Measurements from ENCODE around the gene HS6ST3. TPM values are rescaled to one million over a fixed set of nuclear protein-coding genes. Genes with fewer than 3 reads are reported as not detected.
"Not testable (repeated sequence)": the region's sequence is repeated elsewhere in the genome, so short reads cannot be mapped to it uniquely, and the experiment has no call there.

HS6ST3 gene
- total RNA-seq, 2 donors from 2014 or later, result 0.35 to 0.42 TPM

DNA sequence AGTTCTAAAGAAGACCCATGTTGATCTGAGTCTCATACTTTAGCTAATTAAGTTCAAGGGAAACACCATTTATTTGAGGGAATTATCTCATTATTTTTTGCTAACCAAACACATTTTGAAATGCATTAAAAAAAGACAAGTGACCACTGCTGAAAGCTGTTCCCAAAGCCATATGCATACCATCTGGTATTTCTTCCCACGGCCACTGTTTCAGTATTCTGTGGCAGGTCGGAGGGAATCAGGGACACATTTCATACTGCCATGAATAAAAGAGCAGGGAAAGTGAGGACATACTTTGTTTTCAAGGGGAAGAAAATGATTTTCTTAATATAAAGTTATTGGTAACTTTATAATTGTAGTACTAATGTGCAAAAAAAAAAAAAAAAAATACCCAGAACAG lies 401.2 kb downstream of the HS6ST3 start:
- ATAC-seq (no peak), DNase-seq (no peak)
- intact Hi-C loops (cut with DNase I), result no loop called here

DNA sequence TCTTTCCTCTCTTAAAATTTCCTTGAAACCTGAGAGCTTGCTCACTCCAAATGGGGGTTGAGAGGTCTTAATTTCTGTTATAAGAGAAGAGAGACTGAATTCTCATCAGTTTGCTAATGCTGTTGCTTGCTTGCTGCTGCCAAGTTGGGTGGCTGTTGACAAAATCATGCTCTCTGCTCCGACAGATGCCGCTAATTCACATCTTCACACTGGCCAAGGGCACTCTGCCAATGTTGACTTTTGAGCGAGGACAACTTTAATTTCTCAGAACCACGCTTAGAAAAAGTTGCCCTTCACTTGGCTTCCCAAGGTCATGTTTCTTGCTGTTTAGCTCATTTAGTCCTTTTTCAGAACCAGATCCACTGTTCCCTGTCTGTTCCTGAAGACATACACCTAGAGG lies 402.9 kb downstream of the HS6ST3 start:
- no peak for ATAC-seq
- intact Hi-C loops (cut with DNase I), result no loop called here
- DNase-seq, result no peak

DNA sequence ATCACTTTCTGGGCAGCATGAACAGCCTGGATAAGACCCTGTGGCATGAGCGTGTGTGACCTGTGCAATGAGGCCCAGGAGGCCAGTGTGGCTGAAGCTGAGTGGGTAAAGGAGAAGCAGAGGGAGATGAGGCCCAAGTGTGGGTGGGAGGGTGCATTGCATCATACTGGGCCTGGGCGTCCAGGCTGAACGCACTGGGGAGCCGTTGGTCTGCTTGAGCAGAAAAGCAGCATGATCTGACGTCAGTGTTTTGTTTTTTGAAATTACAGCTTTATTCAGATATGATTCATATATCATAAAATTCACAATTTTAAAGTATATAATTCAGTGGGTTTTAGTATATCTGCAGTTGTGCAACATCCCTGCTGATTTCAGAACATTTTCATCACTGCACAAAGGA lies 409.7 kb downstream of the HS6ST3 start:
- DNase-seq (no peak), ATAC-seq (no peak)
- intact Hi-C loops (cut with DNase I), result no loop called here

DNA sequence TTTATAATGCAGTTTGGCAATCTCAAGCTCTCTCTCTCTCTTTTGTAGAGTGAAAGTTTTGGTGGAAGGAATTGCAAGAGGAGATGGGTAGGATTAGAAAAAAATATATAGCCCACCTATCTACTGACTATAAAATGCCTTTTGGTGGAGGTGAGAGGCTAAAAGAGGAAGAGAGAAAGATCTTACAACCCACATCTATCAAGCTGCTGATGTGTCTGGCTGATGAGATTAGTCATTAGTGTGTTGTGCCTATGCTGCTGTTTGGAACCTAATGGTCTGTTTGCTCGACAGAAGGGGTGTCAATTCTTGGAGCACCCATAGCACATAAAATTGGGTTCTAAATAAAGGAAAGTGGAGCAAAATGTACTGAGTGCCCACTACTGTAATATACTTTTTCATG lies 411.0 kb downstream of the HS6ST3 start:
- DNase-seq, result no peak
- no peak for ATAC-seq
- intact Hi-C loops (cut with DNase I), result no loop called here

DNA sequence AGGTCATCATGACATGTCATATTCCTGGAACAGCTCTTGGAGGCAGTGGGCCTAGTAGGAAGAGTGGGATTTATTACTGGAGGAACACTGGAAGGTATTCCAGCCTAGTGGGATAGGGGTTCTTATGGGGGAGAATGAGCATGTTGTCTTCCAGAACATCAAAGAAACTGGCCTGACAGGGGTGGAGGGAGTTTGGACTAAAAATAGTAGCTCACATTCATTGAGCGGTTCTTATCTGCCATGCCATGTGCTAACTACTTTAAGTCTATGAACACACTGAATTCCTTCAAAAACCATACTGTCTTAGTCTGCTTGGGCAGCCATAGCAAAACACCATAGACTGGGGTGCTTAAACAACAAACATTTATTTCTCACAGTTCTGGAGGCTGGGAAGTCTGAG lies 413.6 kb downstream of the HS6ST3 start:
- intact Hi-C loops (cut with DNase I), result no loop called here
- DNase-seq, result no peak
- no peak for ATAC-seq

DNA sequence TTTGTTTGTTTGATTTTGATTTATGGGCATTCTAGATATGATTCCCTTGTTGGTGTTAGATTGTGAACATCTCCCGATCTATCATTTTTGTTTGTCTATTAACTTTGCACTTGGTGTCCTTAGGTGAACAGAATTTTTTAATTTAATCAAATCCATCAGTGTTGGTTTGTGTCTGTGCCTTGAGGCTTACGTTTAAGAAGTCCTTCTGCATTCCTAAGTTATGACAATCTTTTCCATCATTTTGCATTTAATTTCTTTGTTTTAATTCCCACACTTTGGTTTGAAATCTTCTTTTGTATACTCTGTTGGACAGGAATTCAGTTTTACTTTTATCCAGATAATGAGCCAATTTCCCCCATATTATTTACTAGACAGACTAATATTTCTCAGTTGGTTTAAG lies 421.7 kb downstream of the HS6ST3 start:
- DNase-seq (no peak), ATAC-seq (no peak)
- intact Hi-C loops (cut with DNase I), result no loop called here

DNA sequence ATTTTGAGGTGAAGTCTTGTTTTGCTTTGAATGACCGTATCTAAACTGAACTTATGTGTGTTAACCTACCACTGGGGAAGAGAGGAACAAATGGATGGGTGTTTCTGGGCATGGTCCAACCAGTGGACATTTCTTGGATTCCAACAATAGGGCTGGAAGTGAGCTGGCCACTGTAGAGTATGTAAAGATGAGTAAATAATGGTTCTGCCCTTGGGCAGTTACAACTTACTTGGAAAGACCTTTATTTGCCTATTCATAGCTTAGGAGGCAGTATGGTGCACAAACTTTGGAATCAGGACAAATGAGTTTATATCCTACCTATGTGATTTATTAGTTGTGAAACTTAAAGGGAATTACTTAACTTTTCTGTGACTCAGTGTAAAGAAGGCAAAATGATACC lies 429.5 kb downstream of the HS6ST3 start:
- intact Hi-C loops (cut with DNase I), result no loop called here
- no peak for DNase-seq
- ATAC-seq, result no peak

DNA sequence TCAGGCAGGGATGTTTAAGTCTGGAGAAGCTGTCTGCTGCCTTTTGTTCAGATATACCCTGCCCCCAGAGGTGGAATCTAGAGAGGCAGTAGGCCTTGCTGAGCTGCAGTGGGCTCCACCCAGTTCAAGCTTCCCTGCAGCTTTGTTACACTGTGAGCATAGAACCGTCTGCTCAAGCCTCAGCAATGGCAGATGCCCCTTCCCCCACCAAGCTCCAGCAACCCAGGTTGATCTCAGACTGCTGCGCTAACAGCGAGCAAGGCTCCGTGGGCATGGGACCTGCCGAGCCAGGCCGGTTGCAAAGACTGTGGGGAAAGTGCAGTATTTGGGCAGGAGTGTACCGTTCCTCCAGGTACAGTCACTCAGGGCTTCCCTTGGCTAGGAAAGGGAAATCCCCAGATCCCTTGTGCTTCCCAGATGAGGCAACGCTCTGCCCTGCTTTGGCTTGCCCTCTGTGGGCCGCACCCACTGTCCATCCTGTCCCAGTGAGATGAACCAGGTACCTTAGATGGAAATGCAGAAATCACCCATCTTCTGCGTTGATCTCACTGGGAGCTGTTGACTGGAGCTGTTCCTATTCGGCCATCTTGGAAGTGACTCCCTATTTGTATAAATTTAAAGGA lies 434.6 kb downstream of the HS6ST3 start:
- intact Hi-C loops (cut with DNase I); DNase-seq; ATAC-seq: not testable (repeated sequence)

DNA sequence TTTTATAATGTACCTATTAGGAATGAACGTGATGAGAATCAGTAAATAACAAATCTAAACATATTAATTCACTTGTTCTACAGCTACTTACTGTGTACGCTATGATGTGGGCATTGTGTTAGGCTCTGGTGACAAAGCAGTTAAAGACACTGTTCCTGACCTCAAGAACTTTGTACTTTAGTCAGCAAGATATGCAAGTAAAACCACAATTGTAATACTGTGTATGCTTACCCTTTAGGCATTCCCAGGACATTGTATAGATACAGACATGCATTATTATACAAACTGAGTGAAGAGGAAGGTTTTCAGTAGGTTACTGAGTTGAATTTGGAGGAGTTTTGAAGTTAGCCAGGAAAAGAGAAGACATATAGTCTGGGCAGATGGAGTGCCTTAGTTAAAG lies 435.8 kb downstream of the HS6ST3 start:
- intact Hi-C loops (cut with DNase I), result no loop called here
- ATAC-seq (no peak), DNase-seq (no peak)

DNA sequence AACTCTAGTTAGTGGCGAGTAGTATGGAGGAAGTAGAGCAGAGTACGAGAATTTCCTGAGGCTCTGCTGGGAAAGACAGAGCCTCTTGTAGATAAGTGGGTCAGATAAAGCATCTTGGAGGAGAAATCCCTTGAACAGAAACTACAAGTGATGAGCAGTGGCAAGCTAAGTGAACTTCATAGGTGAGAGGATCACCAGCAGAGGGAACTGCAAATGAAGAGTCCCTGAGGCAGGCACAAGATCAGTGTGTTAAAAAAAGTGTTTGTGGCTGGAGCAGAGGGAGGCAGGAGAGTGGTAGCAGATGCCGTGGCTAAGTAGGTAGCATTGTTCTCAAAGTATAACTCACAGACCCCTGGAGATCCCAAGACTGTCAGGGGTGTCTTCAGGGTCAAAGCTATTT lies 437.6 kb downstream of the HS6ST3 start:
- no peak for ATAC-seq
- no peak for DNase-seq
- intact Hi-C loops (cut with DNase I), result no loop called here

DNA sequence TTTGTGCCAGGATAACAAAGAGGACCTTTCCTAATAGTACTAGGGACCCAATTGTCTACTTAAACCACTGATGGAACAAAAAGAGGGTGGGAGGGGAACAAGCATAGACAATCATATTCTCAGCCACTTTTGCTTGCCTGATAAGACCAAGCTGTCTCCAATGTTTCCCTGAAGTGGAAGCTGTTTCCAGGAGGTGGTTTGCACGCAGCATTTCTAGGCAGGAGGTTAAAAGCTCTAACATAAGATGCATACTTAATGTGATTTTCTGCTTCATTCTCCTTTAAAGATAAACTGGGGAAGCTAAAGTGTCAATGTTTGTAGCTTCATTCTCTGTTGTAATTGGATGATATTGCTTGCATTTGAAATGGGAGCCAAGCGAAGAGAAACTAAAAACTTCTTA lies 442.9 kb downstream of the HS6ST3 start:
- intact Hi-C loops (cut with DNase I), result no loop called here
- DNase-seq, result no peak
- no peak for ATAC-seq

DNA sequence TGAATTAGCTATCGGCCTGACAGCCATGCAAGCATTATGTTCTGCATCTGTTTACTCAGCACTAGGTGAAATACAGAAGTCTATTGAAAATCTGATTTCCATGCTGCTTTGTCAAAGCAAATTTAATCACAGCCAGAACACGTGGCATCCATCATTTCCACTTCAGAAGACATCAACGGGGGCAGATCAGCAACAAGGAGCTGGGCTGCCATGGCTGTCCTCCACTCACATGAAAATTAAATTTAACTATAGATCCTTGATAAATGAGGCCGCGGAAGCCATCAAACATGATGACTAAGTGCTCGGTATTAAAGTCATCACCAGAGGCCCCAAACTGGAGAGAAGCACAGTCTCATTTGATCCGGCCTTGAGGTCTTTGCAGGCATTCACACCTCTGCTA lies 443.5 kb downstream of the HS6ST3 start:
- ATAC-seq (no peak), DNase-seq (no peak)
- intact Hi-C loops (cut with DNase I), result no loop called here

DNA sequence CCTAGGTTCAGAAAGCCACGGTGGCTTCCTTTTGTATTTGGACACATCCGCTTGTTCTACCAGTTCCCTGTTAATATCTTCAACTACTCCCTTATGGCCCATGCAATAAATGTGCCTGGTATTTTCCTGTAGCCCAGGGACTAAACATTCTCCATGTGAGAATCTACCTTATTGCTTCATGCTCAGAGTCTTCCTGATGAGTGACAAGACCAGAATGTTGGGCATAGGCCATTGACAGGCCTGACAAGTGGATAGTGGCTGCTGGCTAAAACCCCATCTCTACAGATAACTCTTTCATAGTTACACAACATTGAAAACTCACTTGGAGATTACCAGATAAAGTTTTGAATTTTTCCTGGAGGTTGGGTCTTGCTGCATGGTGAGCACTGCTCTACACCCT lies 449.9 kb downstream of the HS6ST3 start:
- no peak for DNase-seq
- no peak for ATAC-seq
- intact Hi-C loops (cut with DNase I), result no loop called here

DNA sequence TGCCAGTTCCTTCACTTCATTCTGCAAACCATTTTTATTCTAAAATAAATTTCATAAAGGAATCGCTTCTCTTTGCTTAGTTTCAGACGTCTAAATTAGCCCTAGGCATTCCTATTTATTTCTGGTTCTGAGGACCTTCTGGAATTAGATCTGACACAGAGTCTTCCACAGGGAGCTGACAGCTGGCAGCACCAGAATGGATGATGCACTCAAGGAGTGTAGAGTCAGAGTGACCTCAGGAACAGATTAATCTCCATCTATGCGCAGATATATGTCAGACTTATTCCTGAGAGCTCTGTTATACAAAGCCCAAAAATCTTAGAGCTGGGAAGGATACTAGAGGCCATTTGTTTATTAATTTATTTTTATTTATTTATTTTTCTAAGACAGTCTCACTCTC lies 450.8 kb downstream of the HS6ST3 start:
- intact Hi-C loops (cut with DNase I), result no loop called here
- DNase-seq, result no peak

DNA sequence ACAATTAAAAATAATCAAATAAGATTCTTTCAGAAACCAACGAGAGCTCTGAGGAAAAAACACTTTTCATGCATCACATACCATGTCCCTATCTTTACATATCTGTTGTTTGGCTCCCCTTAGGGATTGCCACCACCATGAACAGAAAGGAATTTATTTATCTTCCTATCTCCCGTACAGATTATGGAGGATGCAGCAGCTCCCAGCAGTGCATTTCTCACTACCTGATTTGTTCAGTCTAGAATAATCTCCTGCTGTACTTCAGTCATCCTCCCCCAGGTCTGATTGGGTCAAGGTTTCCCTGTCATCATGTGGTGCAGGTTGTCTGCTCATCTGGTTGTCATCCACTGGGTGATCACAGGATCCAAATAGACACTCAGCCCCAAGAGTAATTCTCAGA lies 453.1 kb downstream of the HS6ST3 start:
- intact Hi-C loops (cut with DNase I), result no loop called here
- DNase-seq (no peak), ATAC-seq (no peak)

More for the DNA sequence above, 450.8 kb downstream of the HS6ST3 start:
- ATAC-seq, result no peak

DNA sequence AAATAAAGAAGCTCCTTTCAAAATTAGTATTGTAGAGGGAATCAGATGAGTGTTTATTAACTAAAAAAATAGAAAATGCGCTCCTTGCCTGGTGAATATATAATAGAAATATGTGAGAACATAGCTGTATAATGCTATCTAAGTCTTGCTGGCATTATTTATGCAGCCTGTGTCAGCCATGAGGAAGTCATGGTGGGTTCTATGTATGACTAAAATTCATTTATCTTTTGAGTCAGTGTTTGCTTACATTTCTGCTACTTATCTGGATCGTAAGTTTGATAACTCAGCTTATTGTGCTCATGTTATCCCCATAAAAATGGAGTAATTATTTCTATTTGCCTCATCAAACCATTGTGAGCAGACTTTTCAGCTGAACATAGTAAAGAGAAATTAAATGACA lies 455.1 kb downstream of the HS6ST3 start:
- DNase-seq (no peak), ATAC-seq (no peak)
- intact Hi-C loops (cut with DNase I), result no loop called here

DNA sequence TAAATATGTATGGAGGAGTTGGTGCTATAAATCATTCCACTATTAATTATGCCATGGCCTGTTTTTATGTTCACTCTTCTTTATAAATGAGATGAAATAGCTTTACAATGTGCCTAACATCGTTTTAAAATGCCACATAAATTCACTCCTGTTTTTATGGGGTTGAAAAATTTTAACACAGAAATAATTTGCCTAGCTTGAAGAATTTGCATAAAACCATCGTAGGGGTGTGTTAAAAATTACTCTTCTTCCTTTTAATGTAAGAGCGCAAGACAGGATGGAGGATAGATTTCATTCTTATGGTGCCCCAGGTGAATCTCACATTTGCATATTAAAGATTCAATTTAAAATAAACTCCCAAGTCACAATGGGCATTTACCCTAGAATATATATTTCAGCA lies 456.6 kb downstream of the HS6ST3 start:
- ATAC-seq, result no peak
- DNase-seq, result no peak
- intact Hi-C loops (cut with DNase I), result no loop called here

DNA sequence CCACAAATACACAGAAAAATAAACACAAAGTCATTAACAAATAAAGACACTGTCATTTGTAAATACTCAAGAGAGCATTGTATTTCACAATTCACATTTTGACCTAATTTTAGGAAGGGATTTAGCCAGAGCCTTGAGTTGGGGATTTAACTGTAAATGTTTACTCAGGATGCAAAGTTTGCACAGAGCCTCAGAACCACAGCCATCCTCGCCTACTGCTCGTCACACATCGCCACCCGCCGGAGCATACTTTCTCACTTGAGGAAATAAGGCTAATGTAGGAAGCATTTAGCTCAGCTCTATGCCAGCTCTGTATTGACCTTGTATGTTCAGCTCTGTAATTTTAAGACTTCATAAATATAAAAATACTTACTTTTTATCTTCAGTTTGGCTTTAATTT lies 461.6 kb downstream of the HS6ST3 start:
- DNase-seq (no peak), ATAC-seq (no peak)
- intact Hi-C loops (cut with DNase I), result no loop called here

DNA sequence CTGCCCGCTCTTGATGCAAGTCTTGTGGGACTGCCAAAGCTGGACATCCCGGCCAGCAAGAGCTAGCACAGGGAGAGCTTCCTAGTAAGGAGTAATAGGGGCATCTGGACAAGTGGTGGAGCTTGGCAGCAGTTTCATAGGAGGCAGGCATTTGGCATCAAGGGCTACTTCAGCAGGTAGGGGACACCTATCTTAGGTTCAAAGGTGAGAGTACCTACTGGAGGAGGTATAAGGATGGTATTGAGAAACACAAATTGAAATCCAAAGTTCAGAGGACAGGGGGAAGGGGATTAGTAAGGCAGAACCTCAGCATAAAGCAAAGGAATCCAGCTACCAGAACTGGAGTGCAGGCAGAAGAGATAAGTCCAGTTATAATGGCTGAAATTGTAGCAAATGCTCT lies 462.7 kb downstream of the HS6ST3 start:
- no peak for ATAC-seq
- DNase-seq, result no peak
- intact Hi-C loops (cut with DNase I), result no loop called here

DNA sequence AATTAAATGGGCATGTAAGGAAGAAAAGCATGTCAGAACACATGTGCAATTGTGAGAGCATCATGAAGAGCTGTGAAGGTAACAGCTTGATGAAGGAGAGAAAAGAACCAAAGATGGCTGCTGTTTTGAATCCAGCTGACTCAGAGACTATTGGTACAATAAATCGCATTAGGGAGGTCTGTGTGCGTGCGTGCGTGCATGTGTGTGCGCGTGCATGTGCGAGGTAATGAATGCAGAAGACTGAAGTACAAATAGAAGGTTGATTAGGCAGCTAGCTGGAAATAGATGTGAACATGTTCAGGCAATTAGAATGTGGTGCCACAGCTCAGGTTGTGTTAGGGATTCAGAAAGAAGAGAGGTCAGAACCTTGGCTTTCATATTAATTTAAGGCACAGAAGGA lies 463.9 kb downstream of the HS6ST3 start:
- ATAC-seq, result no peak
- intact Hi-C loops (cut with DNase I), result no loop called here
- no peak for DNase-seq

DNA sequence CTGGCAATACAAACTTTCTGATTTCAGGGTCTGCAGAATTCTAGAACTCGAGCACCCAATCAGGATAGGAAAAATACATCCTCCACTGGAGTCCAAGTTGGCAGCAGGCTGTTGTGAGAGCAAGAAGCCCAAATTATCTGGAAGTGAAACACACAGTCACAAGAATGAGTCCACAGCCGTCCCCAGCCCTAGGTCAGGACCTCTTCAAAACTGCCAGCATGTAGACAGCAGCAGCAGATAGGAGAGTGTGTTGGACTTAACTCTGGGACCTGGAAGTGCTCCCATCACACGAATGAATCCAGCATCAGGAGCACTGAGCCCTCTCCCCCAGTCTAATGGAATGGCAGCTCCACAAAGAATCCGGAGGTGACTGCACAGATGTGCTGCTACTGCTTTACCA lies 483.7 kb downstream of the HS6ST3 start:
- intact Hi-C loops (cut with DNase I), result no loop called here
- DNase-seq (no peak), ATAC-seq (peak in 1 of 2 donors; percentile 12)

Data from left cardiac atrium (tissue), 4 donors.